GM19035 (cell line): ENCODE results near the gene TMCC1.
"Not testable (repeated sequence)": the region's sequence is repeated elsewhere in the genome, so short reads cannot be mapped to it uniquely, and the experiment has no call there.

ENCODE experiments used
- ATAC-seq: cut with Tn5 transposase; IDR thresholded peaks from one replicate; pipeline ENCODE4 v1.9.1; 2021; ENCODE audit not compliant: unreplicated experiment

TMCC1 gene

GRCh38 chr3:129613367-129613740, 280.2 kb downstream of the TMCC1 start:
- ATAC-seq = no peak

GRCh38 chr3:129612534-129613366, 280.8 kb downstream of the TMCC1 start:
- no peak for ATAC-seq

GRCh38 chr3:129611812-129612533, 281.5 kb downstream of the TMCC1 start:
- no peak for ATAC-seq

- ATAC-seq = no peak
Measured at GRCh38 chr3:129611446-129611800, 282.1 kb downstream of the TMCC1 start.

- not testable (repeated sequence) for ATAC-seq
Measured at GRCh38 chr3:129610794-129611445, 282.6 kb downstream of the TMCC1 start.

- ATAC-seq = no peak
Measured at GRCh38 chr3:129610276-129610675, 283.2 kb downstream of the TMCC1 start.

GRCh38 chr3:129609591-129610182, 283.8 kb downstream of the TMCC1 start:
- ATAC-seq = no peak

- ATAC-seq = no peak
Measured at GRCh38 chr3:129608936-129609590, 284.4 kb downstream of the TMCC1 start.

- ATAC-seq = no peak
Measured at GRCh38 chr3:129608087-129608935, 285.2 kb downstream of the TMCC1 start.

GRCh38 chr3:129607391-129608068, 286.0 kb downstream of the TMCC1 start:
- no peak for ATAC-seq

- no peak for ATAC-seq
Measured at GRCh38 chr3:129606636-129607390, 286.7 kb downstream of the TMCC1 start, which contains the start of gene PLXND1. Gene PLXND1, minus strand, starts transcription at chr3:129606676. Its CDS starts 37 bp downstream, at chr3:129606639.

GRCh38 chr3:129605922-129606635, 287.4 kb downstream of the TMCC1 start:
- no peak for ATAC-seq

- ATAC-seq = no peak
Measured at GRCh38 chr3:129605203-129605921, 288.1 kb downstream of the TMCC1 start.

GRCh38 chr3:129604767-129605166, 288.7 kb downstream of the TMCC1 start:
- no peak for ATAC-seq

GRCh38 chr3:129603991-129604749, 289.3 kb downstream of the TMCC1 start:
- ATAC-seq = no peak

GRCh38 chr3:129603561-129603942, 290.0 kb downstream of the TMCC1 start:
- ATAC-seq = no peak
